IMR-90 (cell line): Measurements from ENCODE around the gene MAN2A1. TPM values are rescaled to one million over a fixed set of nuclear protein-coding genes. Genes with fewer than 3 reads are reported as not detected.

Experiments used
- ATAC-seq: fragments of 200-7000 bp; cut with Tn5 transposase; 2 replicates; pipeline ENCODE4 v1.9.1; 2020; ENCODE audit warnings: low read depth, mild to moderate bottlenecking, moderate library complexity
- BruUV-seq: library from RNA; stranded (reverse); fragments of 400-500 nt; replicated peaks from 2 replicates; lab custom pipeline; 2021; lab: Mats Ljungman, UMichigan
- CTCF ChIA-PET: fragments of 300-600 bp; formaldehyde crosslinking; extraction: SDS; loops from one replicate; lab custom pipeline; 2021; ENCODE audit warnings: antibody characterized with exemption; lab: Yijun Ruan, JAX
- POLR2A ChIA-PET: fragments of 300-600 bp; sonication (Branson Sonifier 250); formaldehyde crosslinking; loops from one replicate; lab custom pipeline; 2022; ENCODE audit warnings: antibody characterized with exemption; ENCODE audit not compliant: unreplicated experiment; lab: Charles Lee
- DNase-seq: peaks from one replicate; pipeline ENCODE4 v3.0.0; 2013
- H2AFZ ChIP-seq: replicated peaks from 2 replicates; pipeline ENCODE3; 2013; ENCODE audit warnings: low read length, mild to moderate bottlenecking; ENCODE audit not compliant: poor library complexity
- H2AK5ac ChIP-seq: 2 replicates; pipeline ENCODE4 v1.6.1; 2013; ENCODE audit warnings: low read depth, low read length, inconsistent platforms
- H2AK9ac ChIP-seq: replicated peaks from 2 replicates; pipeline ENCODE3; 2013; ENCODE audit warnings: mild to moderate bottlenecking, low read depth, low read length, moderate library complexity; ENCODE audit not compliant: poor library complexity
- H2BK120ac ChIP-seq: 2 replicates; pipeline ENCODE4 v1.6.1; 2013; ENCODE audit warnings: low read depth, low read length, inconsistent platforms
- H2BK15ac ChIP-seq: 3 replicates; pipeline ENCODE4 v1.6.1; 2013; ENCODE audit warnings: low read depth, low read length, inconsistent platforms
- H2BK20ac ChIP-seq: 2 replicates; pipeline ENCODE4 v1.6.1; 2013; ENCODE audit warnings: low read depth, mild to moderate bottlenecking, inconsistent platforms, low read length, moderate library complexity
- H2BK5ac ChIP-seq: 2 replicates; pipeline ENCODE4 v1.6.1; 2013; ENCODE audit warnings: mild to moderate bottlenecking, low read depth, low read length, inconsistent platforms; ENCODE audit not compliant: poor library complexity, severe bottlenecking
- H3K14ac ChIP-seq: replicated peaks from 2 replicates; pipeline ENCODE4 v1.6.1; 2013; ENCODE audit warnings: low read depth, low read length, inconsistent platforms
- H3K18ac ChIP-seq: 2 replicates; pipeline ENCODE4 v1.6.1; 2013; ENCODE audit warnings: low read depth, low read length, control low read depth
- H3K23ac ChIP-seq: 2 replicates; pipeline ENCODE4 v1.6.1; 2013; ENCODE audit warnings: low read depth, low read length, inconsistent platforms
- H3K27ac ChIP-seq: 2 replicates; pipeline ENCODE4 v1.5.1; 2013; ENCODE audit warnings: mild to moderate bottlenecking, control low read depth, low read length; ENCODE audit not compliant: insufficient read depth
- H3K27me3 ChIP-seq: 2 replicates; pipeline ENCODE4 v1.6.1; 2013; ENCODE audit warnings: low read length; ENCODE audit not compliant: control insufficient read depth, insufficient read depth
- H3K36me3 ChIP-seq: 2 replicates; pipeline ENCODE4 v1.6.1; 2013; ENCODE audit warnings: low read length, mixed read lengths; ENCODE audit not compliant: control insufficient read depth, insufficient read depth
- H3K4ac ChIP-seq: 2 replicates; pipeline ENCODE4 v1.6.1; 2013; ENCODE audit warnings: low read depth, low read length, inconsistent platforms
- H3K4me1 ChIP-seq: 2 replicates; pipeline ENCODE4 v1.6.1; 2013; ENCODE audit warnings: low read length, mixed read lengths; ENCODE audit not compliant: control insufficient read depth, insufficient read depth
- H3K4me2 ChIP-seq: 2 replicates; pipeline ENCODE4 v1.6.1; 2013; ENCODE audit warnings: low read depth, mild to moderate bottlenecking, control low read depth, low read length, moderate library complexity
- H3K4me3 ChIP-seq: 2 replicates; pipeline ENCODE4 v1.5.1; 2013; ENCODE audit warnings: low read depth, mild to moderate bottlenecking, control low read depth, low read length, moderate library complexity; ENCODE audit not compliant: insufficient read depth
- H3K56ac ChIP-seq: 2 replicates; pipeline ENCODE4 v1.6.1; 2013; ENCODE audit warnings: low read length, inconsistent platforms; ENCODE audit not compliant: insufficient read depth; ENCODE audit errors: extremely low read depth
- H3K79me1 ChIP-seq, 2 experiments: 2 replicates each; pipeline ENCODE4 v1.6.1; 2013; ENCODE audit warnings: low read length in 2 of 2, inconsistent platforms in 1 of 2, low read depth in 1 of 2
- H3K9ac ChIP-seq: 2 replicates; pipeline ENCODE4 v1.6.1; 2013; ENCODE audit warnings: low read depth, low read length, control low read depth
- H3K9me1 ChIP-seq: 2 replicates; pipeline ENCODE4 v1.6.1; 2013; ENCODE audit warnings: low read length, inconsistent platforms; ENCODE audit not compliant: insufficient read depth
- H3K9me3 ChIP-seq: 2 replicates; pipeline ENCODE4 v1.6.1; 2013; ENCODE audit warnings: low read length; ENCODE audit not compliant: control insufficient read depth, insufficient read depth
- H4K20me1 ChIP-seq: 2 replicates; pipeline ENCODE4 v1.6.1; 2013; ENCODE audit warnings: low read length, inconsistent platforms; ENCODE audit not compliant: insufficient read depth
- H4K5ac ChIP-seq: 2 replicates; pipeline ENCODE4 v1.6.1; 2013; ENCODE audit warnings: mild to moderate bottlenecking, low read depth, low read length, control low read depth
- H4K8ac ChIP-seq, 2 experiments: 2 replicates each; pipeline ENCODE4 v1.6.1; 2013; ENCODE audit warnings: low read depth in 2 of 2, low read length in 2 of 2, control low read depth in 1 of 2, inconsistent platforms in 1 of 2
- H4K91ac ChIP-seq: 2 replicates; pipeline ENCODE4 v1.6.1; 2013; ENCODE audit warnings: low read depth, low read length, inconsistent platforms; ENCODE audit not compliant: insufficient read depth
- BHLHE40 ChIP-seq: fragments of 150-350 bp; IDR thresholded peaks from 2 replicates; pipeline ENCODE4 v1.6.1; 2016; ENCODE audit warnings: mild to moderate bottlenecking, low read depth, low read length
- CEBPB ChIP-seq: IDR thresholded peaks from 2 replicates; pipeline ENCODE4 v1.6.1; 2012; ENCODE audit warnings: low read depth, low read length, improper control_type of control experiment
- CHD1 ChIP-seq: IDR thresholded peaks from 2 replicates; pipeline ENCODE4 v1.6.1; 2012; ENCODE audit warnings: low read depth, low read length, improper control_type of control experiment
- CTCF ChIP-seq: conservative IDR thresholded peaks from 2 replicates; pipeline ENCODE4 v1.5.1; 2012; ENCODE audit warnings: mild to moderate bottlenecking, low read depth, low read length, improper control_type of control experiment
- FOS ChIP-seq: fragments of 150-350 bp; IDR thresholded peaks from 2 replicates; pipeline ENCODE4 v1.6.1; 2016; ENCODE audit warnings: low read depth, low read length
- MAFK ChIP-seq: IDR thresholded peaks from 2 replicates; pipeline ENCODE4 v1.6.1; 2012; ENCODE audit warnings: low read depth, low read length, improper control_type of control experiment
- MAZ ChIP-seq: IDR thresholded peaks from 2 replicates; pipeline ENCODE4 v1.6.1; 2012; ENCODE audit warnings: low read depth, mild to moderate bottlenecking, low read length, improper control_type of control experiment, moderate library complexity, borderline replicate concordance
- MXI1 ChIP-seq: IDR thresholded peaks from 2 replicates; pipeline ENCODE4 v1.6.1; 2012; ENCODE audit warnings: low read depth, mild to moderate bottlenecking, low read length, moderate library complexity, borderline replicate concordance
- NFE2L2 ChIP-seq: fragments of 150-350 bp; IDR thresholded peaks from 2 replicates; pipeline ENCODE4 v1.6.1; 2016; ENCODE audit warnings: low read depth, mild to moderate bottlenecking, low read length
- POLR2A ChIP-seq: IDR thresholded peaks from 2 replicates; pipeline ENCODE4 v1.6.1; 2012; ENCODE audit warnings: mild to moderate bottlenecking, low read depth, low read length
- RAD21 ChIP-seq: IDR thresholded peaks from 2 replicates; pipeline ENCODE4 v1.6.1; 2012; ENCODE audit warnings: low read length, improper control_type of control experiment
- RCOR1 ChIP-seq: IDR thresholded peaks from 2 replicates; pipeline ENCODE4 v1.6.1; 2012; ENCODE audit warnings: mild to moderate bottlenecking, low read length, improper control_type of control experiment; ENCODE audit not compliant: insufficient replicate concordance
- RFX5 ChIP-seq: IDR thresholded peaks from 2 replicates; pipeline ENCODE4 v1.8.0; 2012; ENCODE audit warnings: low read depth, mild to moderate bottlenecking, low read length, moderate library complexity
- SMC3 ChIP-seq: fragments of 150-350 bp; IDR thresholded peaks from 2 replicates; pipeline ENCODE4 v1.6.1; 2016; ENCODE audit warnings: low read depth, mild to moderate bottlenecking, antibody characterized with exemption, low read length, moderate library complexity
- WGBS, 2 experiments: methylation state at CpG; one replicate each; pipeline versions ENCODE4 v1.1.5 to v1.1.7; 2013; ENCODE audit warnings: missing lambda C conversion rate in 2 of 2; ENCODE audit not compliant: insufficient read length in 1 of 2; ENCODE audit errors: extremely low coverage in 2 of 2; 5-methylcytosine and 5-hydroxymethylcytosine counted together
- dilution Hi-C: fragments of 300-500 bp; cut with HindIII; formaldehyde crosslinking; loops from one replicate; pipeline ENCODE4 v1.14.3; 2018; ENCODE audit warnings: low sequenced_read_pairs; ENCODE audit not compliant: unreplicated experiment
- in situ Hi-C: fragments of 300-500 bp; cut with MboI; formaldehyde crosslinking; loops from 3 replicates; pipeline ENCODE4 v1.14.3; 2019; ENCODE audit warnings: low sequenced_read_pairs, inconsistent platforms, mixed read lengths
- intact Hi-C: fragments of 100-400 bp; cut with micrococcal nuclease; formaldehyde crosslinking; loops from 2 replicates; pipeline ENCODE4 v1.10.0; 2022
- polyA plus RNA-seq, 3 experiments: library from polyadenylated mRNA; depleted of rRNA; stranded (reverse); fragments of >200 nt; gene quantifications; 2 replicates each; pipeline ENCODE4 v1.2.3, GENCODE V29; 2012; ENCODE audit warnings: low replicate concordance in 1 of 3
- total RNA-seq: library from RNA; depleted of rRNA; stranded (reverse); fragments of >200 nt; gene quantifications from 2 replicates; pipeline ENCODE4 v1.2.3, GENCODE V29; 2012
- TF ChIP-seq, protein P1 (sequence below): fragments of 150-350 bp; IDR thresholded peaks from 2 replicates; pipeline ENCODE4 v1.6.1; 2016; ENCODE audit warnings: low read depth, mild to moderate bottlenecking, low read length, moderate library complexity, borderline replicate concordance
- TF ChIP-seq, protein P2 (sequence below): fragments of 150-350 bp; IDR thresholded peaks from 2 replicates; pipeline ENCODE4 v1.6.1; 2017; ENCODE audit warnings: mild to moderate bottlenecking, antibody characterized with exemption, low read length, low read depth

Gene MAN2A1
- total and polyA plus RNA-seq, 2 of the 4 experiments (the other 2 are of a cell fraction) = 16.4 to 29.6 TPM

DNA sequence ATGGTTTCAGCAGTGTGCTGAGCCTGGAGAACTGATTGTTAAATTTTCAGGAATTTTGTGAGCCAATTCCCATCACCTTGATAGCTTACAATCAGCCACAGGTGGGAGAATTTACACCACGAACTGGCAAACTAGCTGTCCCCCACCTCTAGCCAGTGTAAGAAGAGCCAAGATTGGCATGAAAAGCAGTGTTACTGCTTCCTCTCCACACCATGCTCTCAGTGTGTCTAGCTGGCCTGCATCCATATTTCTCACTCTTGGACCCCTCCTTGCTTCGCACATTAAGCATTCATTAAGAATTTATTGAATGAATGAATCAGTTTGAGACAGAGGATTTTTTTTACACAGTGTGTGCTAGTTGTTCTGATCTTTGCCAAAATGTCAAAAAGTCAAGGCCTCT lies 36.7 kb upstream of the MAN2A1 start:
- BruUV-seq = no TSS peak
- ATAC-seq = no peak
- Histone ChIP-seq H2BK120ac (no peak overlapping the region), H2AK5ac (no peak overlapping the region), H4K8ac (no peak overlapping the region), H2BK5ac (no peak overlapping the region), H3K56ac (no peak overlapping the region), H2BK20ac (no peak overlapping the region), H3K18ac (no peak overlapping the region), H2AFZ (no peak overlapping the region), H3K4me1 (no peaks in the 10 kb centered on the region), H2BK15ac (no peak overlapping the region), H3K9me3 (no peaks in the 10 kb centered on the region), H3K27ac (no peak overlapping the region), H3K36me3 (no peaks in the 10 kb centered on the region), H3K23ac (no peak overlapping the region), H3K27me3 (no peaks in the 10 kb centered on the region), H3K9ac (no peak overlapping the region), H3K14ac (no peak overlapping the region), H4K91ac (no peak overlapping the region), H3K79me1 (no peaks in the 10 kb centered on the region), H3K9me1 (no peaks in the 10 kb centered on the region; the same call in 1 of the 2 replicates), H4K5ac (no peak overlapping the region), H3K4me2 (no peak overlapping the region), H3K4ac (no peak overlapping the region), H4K20me1 (no peaks in the 10 kb centered on the region), H3K4me3 (no peak overlapping the region), H2AK9ac (no peak overlapping the region)
- intact Hi-C loops (loop anchor here (10.0 kb wide), 1 partner anchor 842 kb away; no protein-coding TSS in a partner anchor), dilution Hi-C loops (no loop called here), in situ Hi-C loops (no loop called here)
- TF ChIP-seq RCOR1 = no peak
- TF ChIP-seq BHLHE40 = no peak
- TF ChIP-seq, protein P1, sequence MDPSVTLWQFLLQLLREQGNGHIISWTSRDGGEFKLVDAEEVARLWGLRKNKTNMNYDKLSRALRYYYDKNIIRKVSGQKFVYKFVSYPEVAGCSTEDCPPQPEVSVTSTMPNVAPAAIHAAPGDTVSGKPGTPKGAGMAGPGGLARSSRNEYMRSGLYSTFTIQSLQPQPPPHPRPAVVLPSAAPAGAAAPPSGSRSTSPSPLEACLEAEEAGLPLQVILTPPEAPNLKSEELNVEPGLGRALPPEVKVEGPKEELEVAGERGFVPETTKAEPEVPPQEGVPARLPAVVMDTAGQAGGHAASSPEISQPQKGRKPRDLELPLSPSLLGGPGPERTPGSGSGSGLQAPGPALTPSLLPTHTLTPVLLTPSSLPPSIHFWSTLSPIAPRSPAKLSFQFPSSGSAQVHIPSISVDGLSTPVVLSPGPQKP = no peak
- no peak for TF ChIP-seq CEBPB
- no peak for TF ChIP-seq MAZ
- TF ChIP-seq FOS = no peak
- TF ChIP-seq MXI1 = no peak
- TF ChIP-seq CHD1 = no peak
- TF ChIP-seq CTCF = no peak
- TF ChIP-seq MAFK = no peak
- no peak for TF ChIP-seq POLR2A
- no peak for TF ChIP-seq RFX5
- TF ChIP-seq, protein P2, sequence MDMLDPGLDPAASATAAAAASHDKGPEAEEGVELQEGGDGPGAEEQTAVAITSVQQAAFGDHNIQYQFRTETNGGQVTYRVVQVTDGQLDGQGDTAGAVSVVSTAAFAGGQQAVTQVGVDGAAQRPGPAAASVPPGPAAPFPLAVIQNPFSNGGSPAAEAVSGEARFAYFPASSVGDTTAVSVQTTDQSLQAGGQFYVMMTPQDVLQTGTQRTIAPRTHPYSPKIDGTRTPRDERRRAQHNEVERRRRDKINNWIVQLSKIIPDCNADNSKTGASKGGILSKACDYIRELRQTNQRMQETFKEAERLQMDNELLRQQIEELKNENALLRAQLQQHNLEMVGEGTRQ = no peak
- no peak for TF ChIP-seq SMC3
- no peak for TF ChIP-seq RAD21
- TF ChIP-seq NFE2L2 = no peak
- no CpG with 5 or more reads among the region's 2 CpGs for WGBS, 2 experiments
- CTCF ChIA-PET = no interaction called here
- no peak for DNase-seq
- POLR2A ChIA-PET = no interaction called here
